ENCODE measurements around the gene MID2. TPM values are rescaled to one million over a fixed set of nuclear protein-coding genes. Genes with fewer than 3 reads are reported as not detected.
"Not testable (repeated sequence)": the region's sequence is repeated elsewhere in the genome, so short reads cannot be mapped to it uniquely, and the experiment has no call there.

Gene MID2
- total and polyA plus RNA-seq, 2 donors (not counting 1 experiment from before 2014, with no cell fraction given) = 11.8 to 17.5 TPM

DNA sequence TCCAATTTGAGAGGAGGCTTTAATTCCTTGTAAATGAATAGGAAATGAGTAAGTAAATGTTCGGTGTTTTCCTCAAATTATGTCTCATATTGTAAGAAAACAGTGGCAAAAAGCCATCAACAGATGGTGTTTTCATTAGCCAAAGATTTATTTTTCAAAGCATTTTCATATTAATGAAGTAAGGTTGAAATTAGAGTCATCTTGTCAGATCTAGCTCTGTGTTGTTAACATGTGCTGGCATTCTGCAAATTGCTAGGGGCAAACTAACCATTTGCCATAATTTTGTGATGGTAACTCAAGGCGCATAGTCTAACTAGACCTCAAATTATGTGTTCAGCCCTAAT, 24.7 kb downstream of the MID2 start:
- Histone ChIP-seq H3K36me3 (ENCODE audit: control insufficient read depth, insufficient read depth, low read length) (no peaks in the 10 kb centered on the region), H3K9ac (ENCODE audit: insufficient read depth, low read length) (no peak overlapping the region), H3K9me3 (ENCODE audit: control insufficient read depth, insufficient read depth, low read depth, low read length) (no peaks in the 10 kb centered on the region), H3K4me1 (ENCODE audit: control insufficient read depth, extremely low read depth, insufficient read depth, low read length) (no peaks in the 10 kb centered on the region), H3K27ac (ENCODE audit: insufficient read depth, low read length) (no peak overlapping the region), H3K27me3 (ENCODE audit: control insufficient read depth, insufficient read depth, low read length) (no peaks in the 10 kb centered on the region), H2AFZ (ENCODE audit: low read length) (no peak overlapping the region), H4K20me1 (ENCODE audit: control insufficient read depth, extremely low read depth, insufficient read depth, low read length) (no peaks in the 10 kb centered on the region), H3K79me2 (ENCODE audit: control insufficient read depth, insufficient read depth, low read length) (no peaks in the 10 kb centered on the region), H3K4me2 (ENCODE audit: extremely low read depth, insufficient read depth, low read length) (no peak overlapping the region), H3K4me3 (replicated peaks in 1 of 4; ENCODE audit: control extremely low read depth in 1 of 4, insufficient read depth in 1 of 4, low read depth in 3 of 4, low read length in 4 of 4) (no peak overlapping the region)
- TF ChIP-seq, protein P1, sequence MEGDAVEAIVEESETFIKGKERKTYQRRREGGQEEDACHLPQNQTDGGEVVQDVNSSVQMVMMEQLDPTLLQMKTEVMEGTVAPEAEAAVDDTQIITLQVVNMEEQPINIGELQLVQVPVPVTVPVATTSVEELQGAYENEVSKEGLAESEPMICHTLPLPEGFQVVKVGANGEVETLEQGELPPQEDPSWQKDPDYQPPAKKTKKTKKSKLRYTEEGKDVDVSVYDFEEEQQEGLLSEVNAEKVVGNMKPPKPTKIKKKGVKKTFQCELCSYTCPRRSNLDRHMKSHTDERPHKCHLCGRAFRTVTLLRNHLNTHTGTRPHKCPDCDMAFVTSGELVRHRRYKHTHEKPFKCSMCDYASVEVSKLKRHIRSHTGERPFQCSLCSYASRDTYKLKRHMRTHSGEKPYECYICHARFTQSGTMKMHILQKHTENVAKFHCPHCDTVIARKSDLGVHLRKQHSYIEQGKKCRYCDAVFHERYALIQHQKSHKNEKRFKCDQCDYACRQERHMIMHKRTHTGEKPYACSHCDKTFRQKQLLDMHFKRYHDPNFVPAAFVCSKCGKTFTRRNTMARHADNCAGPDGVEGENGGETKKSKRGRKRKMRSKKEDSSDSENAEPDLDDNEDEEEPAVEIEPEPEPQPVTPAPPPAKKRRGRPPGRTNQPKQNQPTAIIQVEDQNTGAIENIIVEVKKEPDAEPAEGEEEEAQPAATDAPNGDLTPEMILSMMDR (conservative IDR thresholded peaks at IDR 0.05 in 1 of 2, IDR thresholded peaks at IDR 0.05 in 1 of 2; ENCODE audit: low read depth in 1 of 2, low read length in 2 of 2) = no peak
- DNase-seq (ENCODE audit: low read depth in 2 of 2) = no peak

- Histone ChIP-seq H3K4me3 (replicated peaks in 1 of 4; ENCODE audit: control extremely low read depth in 1 of 4, insufficient read depth in 1 of 4, low read depth in 3 of 4, low read length in 4 of 4) (no peak overlapping the region), H3K4me2 (ENCODE audit: extremely low read depth, insufficient read depth, low read length) (no peak overlapping the region)
- TF ChIP-seq EZH2 (IDR thresholded peaks at IDR 0.05; ENCODE audit: low read length, missing control alignments) = no peak
- TF ChIP-seq, protein P1 (conservative IDR thresholded peaks at IDR 0.05 in 1 of 2, IDR thresholded peaks at IDR 0.05 in 1 of 2; ENCODE audit: low read depth in 1 of 2, low read length in 2 of 2) = no peak
Measured at GRCh38 chrX:107851215-107851614, 25.5 kb downstream of the MID2 start.

DNA sequence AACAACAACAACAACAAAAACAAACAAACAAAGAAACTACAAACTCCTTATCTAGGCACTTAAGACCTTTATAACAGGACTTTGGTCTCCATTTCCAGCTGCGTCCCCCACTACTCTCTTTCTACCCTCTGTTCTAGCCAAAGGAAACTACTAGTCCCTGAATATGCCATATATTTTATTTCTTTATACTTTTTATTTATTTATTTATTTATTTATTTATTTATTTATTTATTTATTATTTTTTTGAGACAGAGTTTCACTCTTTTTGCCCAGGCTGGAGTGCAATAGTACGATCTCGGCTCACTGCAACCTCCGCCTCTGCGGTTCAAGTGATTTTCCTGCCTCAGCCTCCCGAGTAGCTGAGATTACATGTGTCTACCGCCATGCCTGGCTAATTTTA, 26.0 kb downstream of the MID2 start:
- H2AFZ ChIP-seq (ENCODE audit: low read length); H3K4me2 ChIP-seq (ENCODE audit: extremely low read depth, insufficient read depth, low read length); H3K4me1 ChIP-seq (ENCODE audit: control insufficient read depth, extremely low read depth, insufficient read depth, low read length); H3K79me2 ChIP-seq (ENCODE audit: control insufficient read depth, insufficient read depth, low read length); H4K20me1 ChIP-seq (ENCODE audit: control insufficient read depth, extremely low read depth, insufficient read depth, low read length); DNase-seq (ENCODE audit: low read depth in 2 of 2); H3K27ac ChIP-seq (ENCODE audit: insufficient read depth, low read length); H3K36me3 ChIP-seq (ENCODE audit: control insufficient read depth, insufficient read depth, low read length); H3K9ac ChIP-seq (ENCODE audit: insufficient read depth, low read length); H3K4me3 ChIP-seq (replicated peaks in 1 of 4; ENCODE audit: control extremely low read depth in 1 of 4, insufficient read depth in 1 of 4, low read depth in 3 of 4, low read length in 4 of 4); H3K27me3 ChIP-seq (ENCODE audit: control insufficient read depth, insufficient read depth, low read length); H3K9me3 ChIP-seq (ENCODE audit: control insufficient read depth, insufficient read depth, low read depth, low read length): not testable (repeated sequence)

More at GRCh38 chrX:107851215-107851614, 25.5 kb downstream of the MID2 start:
- Histone ChIP-seq H3K9ac (ENCODE audit: insufficient read depth, low read length) (no peak overlapping the region), H4K20me1 (ENCODE audit: control insufficient read depth, extremely low read depth, insufficient read depth, low read length) (no peaks in the 10 kb centered on the region), H3K27ac (ENCODE audit: insufficient read depth, low read length) (no peak overlapping the region), H3K36me3 (ENCODE audit: control insufficient read depth, insufficient read depth, low read length) (no peaks in the 10 kb centered on the region), H2AFZ (ENCODE audit: low read length) (no peak overlapping the region), H3K27me3 (ENCODE audit: control insufficient read depth, insufficient read depth, low read length) (no peaks in the 10 kb centered on the region), H3K79me2 (ENCODE audit: control insufficient read depth, insufficient read depth, low read length) (no peaks in the 10 kb centered on the region), H3K9me3 (ENCODE audit: control insufficient read depth, insufficient read depth, low read depth, low read length) (no peaks in the 10 kb centered on the region), H3K4me1 (ENCODE audit: control insufficient read depth, extremely low read depth, insufficient read depth, low read length) (no peaks in the 10 kb centered on the region)
- DNase-seq (ENCODE audit: low read depth in 2 of 2) = peak in 1 of 2 donors; percentile 51

DNA sequence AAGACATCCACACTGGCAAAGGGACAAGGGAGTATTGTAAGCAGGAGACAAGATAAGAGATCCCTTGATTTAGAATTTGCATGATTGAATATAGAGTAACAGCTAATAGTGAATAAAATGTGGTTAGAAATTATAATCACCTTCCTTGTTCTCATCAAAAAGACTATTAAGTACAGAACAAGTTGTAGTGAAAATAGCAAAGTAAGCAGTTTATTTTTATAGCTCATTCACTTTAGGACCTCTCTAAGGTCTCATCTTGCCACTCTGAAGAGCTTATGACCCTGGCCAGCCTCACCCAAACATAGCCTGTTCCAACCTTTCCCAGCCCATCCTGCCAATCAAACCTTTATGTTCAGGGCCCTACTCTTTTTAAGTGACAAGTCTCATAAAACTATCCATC, 30.6 kb downstream of the MID2 start:
- no peaks in the 10 kb centered on the region for H3K4me1 ChIP-seq (ENCODE audit: control insufficient read depth, extremely low read depth, insufficient read depth, low read length)
- TF ChIP-seq EZH2 (IDR thresholded peaks at IDR 0.05; ENCODE audit: low read length, missing control alignments) = no peak
- TF ChIP-seq, protein P1 (conservative IDR thresholded peaks at IDR 0.05 in 1 of 2, IDR thresholded peaks at IDR 0.05 in 1 of 2; ENCODE audit: low read depth in 1 of 2, low read length in 2 of 2) = no peak
- no peaks in the 10 kb centered on the region for H3K9me3 ChIP-seq (ENCODE audit: control insufficient read depth, insufficient read depth, low read depth, low read length)

DNA sequence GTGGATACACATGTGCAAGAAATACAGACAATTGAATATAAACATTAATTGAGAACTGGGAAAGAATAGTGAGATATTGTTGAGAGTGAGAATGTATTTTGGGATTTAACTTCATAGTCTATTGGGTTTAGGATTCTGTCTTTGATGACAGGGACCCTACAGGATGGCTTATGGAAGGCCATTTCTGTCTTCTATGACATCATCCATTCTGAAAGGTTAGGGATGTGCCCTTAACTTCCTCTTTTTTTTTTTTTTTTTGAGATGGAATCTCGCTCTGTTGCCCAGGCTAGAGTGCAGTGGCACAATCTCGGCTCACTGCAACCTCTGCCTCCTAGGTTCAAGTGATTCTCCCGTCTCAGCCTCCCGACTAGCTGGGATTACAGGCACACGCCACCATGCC, 31.4 kb downstream of the MID2 start:
- not testable (repeated sequence) for H2AFZ ChIP-seq (ENCODE audit: low read length); H3K36me3 ChIP-seq (ENCODE audit: control insufficient read depth, insufficient read depth, low read length); H3K4me1 ChIP-seq (ENCODE audit: control insufficient read depth, extremely low read depth, insufficient read depth, low read length); H3K4me3 ChIP-seq (replicated peaks in 1 of 4; ENCODE audit: control extremely low read depth in 1 of 4, insufficient read depth in 1 of 4, low read depth in 3 of 4, low read length in 4 of 4); H3K27me3 ChIP-seq (ENCODE audit: control insufficient read depth, insufficient read depth, low read length); H4K20me1 ChIP-seq (ENCODE audit: control insufficient read depth, extremely low read depth, insufficient read depth, low read length); H3K27ac ChIP-seq (ENCODE audit: insufficient read depth, low read length); H3K79me2 ChIP-seq (ENCODE audit: control insufficient read depth, insufficient read depth, low read length); DNase-seq (ENCODE audit: low read depth in 2 of 2); H3K9ac ChIP-seq (ENCODE audit: insufficient read depth, low read length); H3K4me2 ChIP-seq (ENCODE audit: extremely low read depth, insufficient read depth, low read length); H3K9me3 ChIP-seq (ENCODE audit: control insufficient read depth, insufficient read depth, low read depth, low read length)

More for the DNA sequence above, 30.6 kb downstream of the MID2 start:
- no peak overlapping the region for H3K4me3 ChIP-seq (replicated peaks in 1 of 4; ENCODE audit: control extremely low read depth in 1 of 4, insufficient read depth in 1 of 4, low read depth in 3 of 4, low read length in 4 of 4)
- no peak overlapping the region for H2AFZ ChIP-seq (ENCODE audit: low read length)
- no peaks in the 10 kb centered on the region for H3K79me2 ChIP-seq (ENCODE audit: control insufficient read depth, insufficient read depth, low read length)
- no peak overlapping the region for H3K9ac ChIP-seq (ENCODE audit: insufficient read depth, low read length)
- no peak for DNase-seq (ENCODE audit: low read depth in 2 of 2)
- H3K4me2 ChIP-seq (ENCODE audit: extremely low read depth, insufficient read depth, low read length) = no peak overlapping the region
- no peaks in the 10 kb centered on the region for H3K27me3 ChIP-seq (ENCODE audit: control insufficient read depth, insufficient read depth, low read length)
- H3K27ac ChIP-seq (ENCODE audit: insufficient read depth, low read length) = no peak overlapping the region
- H3K36me3 ChIP-seq (ENCODE audit: control insufficient read depth, insufficient read depth, low read length) = no peaks in the 10 kb centered on the region
- no peaks in the 10 kb centered on the region for H4K20me1 ChIP-seq (ENCODE audit: control insufficient read depth, extremely low read depth, insufficient read depth, low read length)

Data from fibroblast of lung (primary cell).